Brain pericyte (primary cell): Measurements from ENCODE around the gene LITAF.
"Not testable (repeated sequence)": the region's sequence is repeated elsewhere in the genome, so short reads cannot be mapped to it uniquely, and the experiment has no call there.

Experiments used
- DNase-seq: peaks from one replicate; pipeline ENCODE4 v3.0.0-alpha.2; 2012; ENCODE audit warnings: low read depth, low spot score

Gene LITAF

GRCh38 chr16:11576427-11577289, 10.1 kb downstream of the LITAF start:
- DNase-seq, result no peak

DNA sequence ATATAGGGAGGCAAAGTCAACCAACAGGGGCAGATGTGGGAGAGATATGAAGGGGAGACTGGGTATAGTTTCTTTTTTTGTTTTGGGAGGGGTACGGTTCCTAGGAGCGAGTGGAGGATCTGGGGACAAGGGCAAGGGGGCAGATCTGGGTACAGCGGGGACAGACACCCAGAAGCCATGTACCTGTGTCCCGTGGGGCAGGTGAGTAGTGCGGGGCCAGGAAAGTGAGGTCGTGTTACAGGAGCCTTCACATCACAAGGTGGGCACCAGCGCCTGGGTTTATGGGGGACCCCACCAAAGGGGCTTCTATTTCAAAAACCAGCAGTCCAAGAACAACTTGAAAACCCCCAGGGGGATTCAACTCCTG, 11.5 kb downstream of the LITAF start:
- DNase-seq, result no peak

GRCh38 chr16:11572301-11572995, 14.3 kb downstream of the LITAF start:
- no peak for DNase-seq

- no peak for DNase-seq
Measured at GRCh38 chr16:11571549-11571948, 15.2 kb downstream of the LITAF start.

- DNase-seq, result no peak
Measured at GRCh38 chr16:11570806-11571205, 15.9 kb downstream of the LITAF start.

DNA sequence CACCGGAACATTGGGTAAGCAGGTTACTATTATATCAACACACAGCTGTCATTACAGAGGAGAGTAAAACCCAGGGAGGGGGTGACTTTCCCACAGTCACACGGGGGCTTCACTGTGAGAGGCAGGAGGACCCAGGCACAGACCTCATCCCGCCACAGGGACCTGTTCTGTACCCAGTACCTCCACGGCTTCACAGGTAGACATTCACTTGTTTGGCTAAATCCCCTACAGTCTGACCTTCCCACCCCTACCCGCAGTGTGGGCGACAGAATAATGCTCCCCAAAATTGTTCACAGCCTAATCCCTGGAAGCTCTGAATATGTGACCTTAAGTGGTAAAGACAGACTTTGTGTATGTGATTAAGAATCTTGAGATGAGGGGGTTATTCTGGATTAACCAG, 16.5 kb downstream of the LITAF start:
- no peak for DNase-seq

DNA sequence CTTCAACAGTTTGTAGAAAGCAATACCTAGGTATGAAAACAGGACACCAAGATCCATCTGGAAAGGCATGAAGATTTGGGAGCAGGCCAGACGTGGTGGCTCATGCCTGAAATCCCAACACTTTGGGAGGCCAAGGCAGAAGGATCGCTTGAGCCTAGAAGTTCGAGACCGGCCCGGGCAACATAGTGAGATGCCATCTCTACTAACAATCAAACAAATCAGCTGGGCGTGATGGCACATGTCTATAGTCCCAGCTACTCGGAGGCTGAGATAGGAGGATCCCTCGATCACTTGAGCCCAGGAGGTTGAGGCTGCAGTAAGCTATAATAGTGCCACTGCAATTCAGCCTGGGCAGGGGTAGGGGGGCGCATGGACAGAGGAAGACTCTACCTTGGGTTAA, 20.3 kb downstream of the LITAF start:
- no peak for DNase-seq

DNA sequence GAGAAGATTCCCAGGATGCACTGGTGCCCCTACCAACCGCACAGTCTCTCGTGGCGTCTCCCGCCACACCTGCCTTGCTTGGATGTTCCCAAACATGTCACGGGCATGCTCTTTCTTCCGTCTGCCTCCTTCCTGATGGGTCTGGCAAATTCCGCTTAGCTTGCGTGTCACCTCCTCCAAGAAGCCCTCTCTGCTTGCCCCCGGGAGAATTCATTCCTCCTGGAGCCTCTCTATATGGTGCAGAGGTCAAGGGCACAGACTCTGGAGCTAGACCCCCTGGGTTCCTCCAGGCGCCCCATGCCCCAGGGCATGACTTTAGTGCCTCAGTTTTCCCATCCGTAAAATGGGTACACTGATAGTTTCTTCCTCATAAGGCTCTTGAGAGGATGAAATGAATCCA, 21.1 kb downstream of the LITAF start:
- DNase-seq, result no peak

GRCh38 chr16:11564046-11564926, 22.4 kb downstream of the LITAF start:
- DNase-seq, result no peak

DNA sequence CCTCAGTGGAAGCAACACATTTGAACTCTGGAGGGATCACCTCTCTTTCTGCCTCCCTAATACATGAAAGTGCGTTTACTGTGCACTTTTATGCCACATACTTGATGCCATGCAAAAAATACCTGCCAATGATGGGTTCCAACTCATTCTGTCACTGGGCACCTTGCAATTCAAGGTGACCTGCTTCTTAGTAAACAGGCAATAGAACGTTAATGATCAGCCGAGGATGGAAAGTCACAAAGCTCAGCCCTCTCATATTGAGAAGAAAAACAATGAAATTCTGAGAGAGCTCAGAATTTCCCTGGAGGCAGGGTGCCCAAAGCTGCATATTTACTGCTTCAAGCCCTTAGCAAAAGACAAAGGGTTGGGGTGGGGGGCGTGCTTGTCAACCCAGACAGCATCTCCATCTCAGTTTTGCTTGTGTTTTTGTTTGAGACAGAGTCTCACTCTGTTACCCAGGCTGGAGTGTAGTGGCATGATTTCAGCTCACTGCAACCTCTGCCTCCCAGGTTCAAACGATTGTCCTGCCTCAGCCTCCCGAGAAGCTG, 23.2 kb downstream of the LITAF start:
- DNase-seq, result no peak

DNA sequence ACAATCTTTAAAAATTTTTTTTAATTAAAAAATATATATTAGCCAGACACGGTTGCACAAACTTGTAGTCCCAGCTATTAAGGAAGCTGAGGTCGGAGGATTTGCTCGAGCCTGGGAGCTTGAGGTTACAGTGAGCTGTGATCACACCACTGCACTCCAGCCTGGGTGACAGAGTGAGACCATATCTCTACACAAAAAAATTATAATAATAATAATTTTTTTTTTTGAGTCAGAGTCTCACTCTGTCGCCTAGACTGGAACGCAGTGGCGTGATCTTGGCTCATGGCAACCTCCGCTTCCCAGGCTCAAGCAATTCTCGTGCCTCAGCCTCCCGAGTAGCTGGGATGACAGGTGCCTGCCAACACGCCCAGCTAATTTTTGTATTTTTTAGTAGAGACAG, 23.8 kb downstream of the LITAF start:
- DNase-seq, result no peak

GRCh38 chr16:11562411-11562810, 24.3 kb downstream of the LITAF start:
- no peak for DNase-seq

DNA sequence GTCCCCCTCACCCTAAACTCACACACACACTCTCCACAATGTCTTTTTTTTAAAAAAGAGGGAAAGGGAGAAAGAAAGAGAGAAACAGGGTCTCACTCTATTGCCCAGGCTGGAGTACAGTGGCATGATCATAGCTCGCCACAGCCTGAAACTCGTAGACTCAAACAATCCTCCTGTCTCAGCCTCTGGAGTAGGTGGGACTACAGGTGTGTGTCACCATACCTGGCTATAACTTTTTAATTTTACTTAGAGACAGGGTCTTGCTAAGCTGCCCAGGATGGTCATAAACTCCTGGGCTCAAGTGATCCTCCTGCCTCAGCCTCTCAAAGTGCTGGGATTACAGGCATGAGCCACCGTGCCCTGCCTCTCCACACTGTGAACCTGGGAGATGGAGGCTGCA, 24.9 kb downstream of the LITAF start:
- DNase-seq, result no peak

DNA sequence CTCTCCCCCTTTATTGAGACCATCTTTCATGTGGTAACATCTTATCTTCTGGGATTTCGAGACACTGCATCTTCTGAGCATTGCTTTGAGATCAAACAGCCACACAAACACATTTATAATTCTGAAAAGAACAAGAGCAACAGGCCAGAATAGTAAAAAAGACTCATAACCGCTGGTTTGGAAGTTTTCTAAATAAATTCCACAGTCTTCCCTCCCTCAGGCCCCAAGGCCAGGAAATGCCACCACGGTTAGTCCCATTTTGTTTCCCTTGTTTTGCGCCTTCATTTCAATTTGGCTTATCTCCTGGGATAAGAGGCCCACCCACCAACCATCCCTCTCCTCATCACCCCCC, 25.3 kb downstream of the LITAF start:
- DNase-seq, result no peak

DNA sequence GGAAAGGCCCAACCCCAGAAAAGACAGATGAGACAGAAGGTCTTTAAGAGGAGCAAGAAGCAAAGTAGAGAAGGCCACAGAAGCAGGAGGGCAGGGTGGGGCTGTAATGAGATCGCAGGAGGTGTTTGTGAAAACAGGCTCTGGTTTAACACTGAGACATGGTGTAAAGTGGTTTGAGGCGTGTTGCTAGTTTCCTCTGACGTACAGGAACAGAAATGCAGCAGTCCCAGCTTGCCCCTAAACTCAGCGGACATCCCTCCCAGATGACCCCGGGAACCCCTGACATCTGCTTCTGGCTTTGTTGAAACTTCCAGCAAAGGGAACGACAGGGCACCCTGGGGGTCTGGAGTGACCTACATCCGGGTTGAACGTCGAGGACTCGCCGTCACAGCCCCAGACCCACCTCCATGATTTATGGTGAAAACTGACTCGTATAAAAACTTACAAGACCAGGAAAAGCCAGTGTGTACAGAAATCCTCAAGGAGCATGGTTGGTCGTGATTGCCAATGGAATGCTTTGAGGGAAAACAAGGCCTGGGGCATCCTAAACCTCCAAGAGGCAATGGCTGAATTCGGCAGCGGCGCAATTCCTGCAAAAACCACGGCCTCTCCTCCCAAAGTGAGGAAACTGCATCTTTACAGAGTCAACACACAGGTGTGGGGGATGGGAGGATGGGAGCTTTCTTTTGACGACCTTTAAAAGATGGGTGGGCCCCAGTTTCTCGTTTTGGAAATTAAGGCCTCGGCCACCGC, 25.8 kb downstream of the LITAF start:
- no peak for DNase-seq

DNA sequence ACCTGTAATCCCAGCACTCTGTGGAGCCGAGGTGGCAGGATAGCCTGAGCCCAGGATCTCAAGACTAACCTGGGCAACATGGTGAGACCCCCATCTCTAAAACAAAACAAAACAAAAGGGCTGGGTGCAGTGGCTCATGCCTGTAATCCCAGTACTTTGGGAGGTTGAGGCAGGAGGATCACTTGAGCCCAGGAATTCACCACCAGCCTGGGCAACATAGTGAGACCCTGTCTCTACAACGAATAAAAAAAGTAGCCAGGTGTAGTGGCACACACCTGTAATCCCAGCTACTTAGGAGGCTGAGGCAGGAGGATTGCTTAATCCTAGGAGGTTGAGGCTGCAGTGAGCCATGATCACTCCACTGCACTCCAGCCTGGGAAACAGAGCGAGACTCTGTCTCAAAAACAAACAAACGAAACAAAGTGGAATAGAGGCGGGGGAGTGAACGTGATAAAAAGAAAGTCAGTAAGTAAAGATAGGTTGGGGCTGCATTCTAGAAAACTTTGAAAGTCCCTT, 28.4 kb downstream of the LITAF start:
- not testable (repeated sequence) for DNase-seq

DNA sequence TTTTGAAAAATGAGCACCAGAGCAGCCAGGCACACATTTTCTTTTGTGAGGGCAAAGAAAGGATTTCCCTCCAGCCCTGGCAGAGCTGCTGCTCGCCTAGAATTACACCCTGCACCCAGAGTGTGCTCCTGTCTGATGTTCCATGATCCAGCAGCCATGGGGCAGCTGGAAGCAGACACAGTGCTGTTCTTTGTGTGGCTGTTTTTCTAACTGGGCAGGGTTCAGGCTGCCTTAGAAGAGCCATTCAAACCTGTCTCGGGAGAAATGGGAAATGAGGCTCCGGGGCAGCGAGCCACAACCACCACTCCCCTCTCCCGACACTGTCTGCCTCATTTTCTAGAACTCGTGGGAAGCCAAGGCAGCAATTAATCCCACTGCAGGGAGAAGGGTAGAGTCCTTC, 28.9 kb downstream of the LITAF start:
- no peak for DNase-seq

DNA sequence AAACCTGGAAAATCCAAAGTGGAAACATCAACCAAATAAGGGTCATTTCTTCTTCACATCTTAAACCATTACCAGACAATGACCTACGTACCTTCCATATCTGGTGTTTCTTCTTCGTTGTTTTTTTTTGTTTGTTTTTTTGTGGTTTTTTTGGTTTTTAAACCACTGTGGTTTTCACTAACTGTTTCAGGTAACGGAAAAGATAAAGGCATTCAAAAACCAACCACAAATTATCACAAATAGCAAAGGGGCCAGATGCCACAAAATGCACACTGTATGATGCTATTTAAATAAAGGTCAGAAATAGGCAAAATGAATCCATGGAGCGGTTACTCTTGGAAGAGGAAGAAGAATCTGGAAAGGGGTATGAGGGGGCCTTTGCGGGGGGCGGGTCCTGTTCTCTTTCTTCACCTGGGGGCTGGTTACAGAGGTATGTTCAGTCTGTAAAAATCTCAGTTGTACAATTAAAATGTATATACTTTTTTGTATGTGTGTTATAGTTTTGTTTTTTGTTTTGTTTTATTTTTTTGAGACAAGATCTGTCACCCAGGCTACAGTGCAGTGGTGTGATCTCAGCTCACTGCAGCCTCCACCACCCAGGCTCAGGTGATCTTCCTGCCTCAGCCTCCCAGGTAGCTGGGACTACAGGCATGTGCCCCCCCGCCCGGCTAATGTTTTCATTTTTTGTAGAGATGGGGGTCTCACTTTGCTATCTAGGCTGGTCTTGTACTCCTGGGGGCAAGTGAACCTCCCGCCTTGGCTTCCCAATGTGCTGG, 29.6 kb downstream of the LITAF start:
- DNase-seq, result no peak

GRCh38 chr16:11556214-11556819, 30.4 kb downstream of the LITAF start:
- DNase-seq, result no peak

- no peak for DNase-seq
Measured at GRCh38 chr16:11554053-11554452, 32.7 kb downstream of the LITAF start.
